ENCODE data around the gene PRAC2. TPM values are rescaled to one million over a fixed set of nuclear protein-coding genes. Genes with fewer than 3 reads are reported as not detected.

Gene PRAC2
- total RNA-seq, 1 donor from 2014 or later = not detected

- FAIRE-seq (no peak), DNase-seq (ENCODE audit: low read depth) (no peak)
- H3K4me3 ChIP-seq (ENCODE audit: low read depth, low read length) = no peak overlapping the region
- H3K36me3 ChIP-seq (ENCODE audit: control insufficient read depth, insufficient read depth, low read length) = no peaks in the 10 kb centered on the region
- TF ChIP-seq, protein P1, sequence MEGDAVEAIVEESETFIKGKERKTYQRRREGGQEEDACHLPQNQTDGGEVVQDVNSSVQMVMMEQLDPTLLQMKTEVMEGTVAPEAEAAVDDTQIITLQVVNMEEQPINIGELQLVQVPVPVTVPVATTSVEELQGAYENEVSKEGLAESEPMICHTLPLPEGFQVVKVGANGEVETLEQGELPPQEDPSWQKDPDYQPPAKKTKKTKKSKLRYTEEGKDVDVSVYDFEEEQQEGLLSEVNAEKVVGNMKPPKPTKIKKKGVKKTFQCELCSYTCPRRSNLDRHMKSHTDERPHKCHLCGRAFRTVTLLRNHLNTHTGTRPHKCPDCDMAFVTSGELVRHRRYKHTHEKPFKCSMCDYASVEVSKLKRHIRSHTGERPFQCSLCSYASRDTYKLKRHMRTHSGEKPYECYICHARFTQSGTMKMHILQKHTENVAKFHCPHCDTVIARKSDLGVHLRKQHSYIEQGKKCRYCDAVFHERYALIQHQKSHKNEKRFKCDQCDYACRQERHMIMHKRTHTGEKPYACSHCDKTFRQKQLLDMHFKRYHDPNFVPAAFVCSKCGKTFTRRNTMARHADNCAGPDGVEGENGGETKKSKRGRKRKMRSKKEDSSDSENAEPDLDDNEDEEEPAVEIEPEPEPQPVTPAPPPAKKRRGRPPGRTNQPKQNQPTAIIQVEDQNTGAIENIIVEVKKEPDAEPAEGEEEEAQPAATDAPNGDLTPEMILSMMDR (IDR thresholded peaks at IDR 0.05; ENCODE audit: insufficient read depth, low read length, severe bottlenecking) = no peak
- H3K27me3 ChIP-seq (ENCODE audit: control insufficient read depth, insufficient read depth, low read length) = peaks cover 61% of the 10 kb centered on the region
These were observed 31.7 kb downstream of the PRAC2 start for GRCh38 chr17:48754500-48755261.

GRCh38 chr17:48755356-48755755, 32.4 kb downstream of the PRAC2 start:
- Histone ChIP-seq H3K36me3 (ENCODE audit: control insufficient read depth, insufficient read depth, low read length) (no peaks in the 10 kb centered on the region), H3K27me3 (ENCODE audit: control insufficient read depth, insufficient read depth, low read length) (peaks cover 54% of the 10 kb centered on the region), H3K4me3 (ENCODE audit: low read depth, low read length) (no peak overlapping the region)
- DNase-seq (ENCODE audit: low read depth) (no peak), FAIRE-seq (no peak)
- TF ChIP-seq, protein P1 (IDR thresholded peaks at IDR 0.05; ENCODE audit: insufficient read depth, low read length, severe bottlenecking) = no peak

GRCh38 chr17:48756830-48757251, 33.9 kb downstream of the PRAC2 start:
- Histone ChIP-seq H3K4me3 (ENCODE audit: low read depth, low read length) (no peak overlapping the region), H3K27me3 (ENCODE audit: control insufficient read depth, insufficient read depth, low read length) (peaks cover 45% of the 10 kb centered on the region), H3K36me3 (ENCODE audit: control insufficient read depth, insufficient read depth, low read length) (no peaks in the 10 kb centered on the region)
- peak; percentile 7 for FAIRE-seq
- DNase-seq (ENCODE audit: low read depth) = no peak
- TF ChIP-seq, protein P1 (IDR thresholded peaks at IDR 0.05; ENCODE audit: insufficient read depth, low read length, severe bottlenecking) = no peak

GRCh38 chr17:48757524-48757961, 34.6 kb downstream of the PRAC2 start:
- FAIRE-seq (no peak), DNase-seq (ENCODE audit: low read depth) (no peak)
- H3K36me3 ChIP-seq (ENCODE audit: control insufficient read depth, insufficient read depth, low read length) = no peaks in the 10 kb centered on the region
- no peak overlapping the region for H3K4me3 ChIP-seq (ENCODE audit: low read depth, low read length)
- TF ChIP-seq, protein P1 (IDR thresholded peaks at IDR 0.05; ENCODE audit: insufficient read depth, low read length, severe bottlenecking) = no peak
- peaks cover 39% of the 10 kb centered on the region for H3K27me3 ChIP-seq (ENCODE audit: control insufficient read depth, insufficient read depth, low read length)

DNA sequence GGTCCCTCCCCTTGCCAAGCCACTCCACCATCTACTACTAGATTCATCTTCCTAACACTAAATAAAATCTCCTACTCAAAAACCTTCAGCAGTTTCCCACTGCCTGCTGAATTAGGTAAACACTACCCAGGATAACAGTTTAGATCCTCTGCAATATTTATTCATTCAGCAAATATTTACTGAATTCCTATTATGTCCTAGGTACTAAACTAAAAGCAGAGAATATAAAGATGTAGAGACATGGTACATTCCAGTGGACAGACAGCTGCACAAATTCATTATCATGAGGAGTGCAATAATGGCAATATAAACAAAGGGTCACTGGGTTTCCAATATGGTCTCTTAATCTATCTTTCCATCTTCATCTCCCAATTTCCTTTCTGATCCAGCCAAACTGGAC, 36.3 kb downstream of the PRAC2 start:
- no peaks in the 10 kb centered on the region for H3K36me3 ChIP-seq (ENCODE audit: control insufficient read depth, insufficient read depth, low read length)
- TF ChIP-seq, protein P1 (IDR thresholded peaks at IDR 0.05; ENCODE audit: insufficient read depth, low read length, severe bottlenecking) = no peak
- H3K27me3 ChIP-seq (ENCODE audit: control insufficient read depth, insufficient read depth, low read length) = peaks cover 22% of the 10 kb centered on the region
- H3K4me3 ChIP-seq (ENCODE audit: low read depth, low read length) = no peak overlapping the region
- DNase-seq (ENCODE audit: low read depth) (no peak), FAIRE-seq (no peak)
